DMS153 (cell line): ENCODE results near the gene TMEM156.
"Not testable (repeated sequence)": the region's sequence is repeated elsewhere in the genome, so short reads cannot be mapped to it uniquely, and the experiment has no call there.

ENCODE experiments used
- DNase-seq: peaks from one replicate; lab custom pipeline; 2025; lab: John Stamatoyannopoulos, UW

The TMEM156 gene

DNA sequence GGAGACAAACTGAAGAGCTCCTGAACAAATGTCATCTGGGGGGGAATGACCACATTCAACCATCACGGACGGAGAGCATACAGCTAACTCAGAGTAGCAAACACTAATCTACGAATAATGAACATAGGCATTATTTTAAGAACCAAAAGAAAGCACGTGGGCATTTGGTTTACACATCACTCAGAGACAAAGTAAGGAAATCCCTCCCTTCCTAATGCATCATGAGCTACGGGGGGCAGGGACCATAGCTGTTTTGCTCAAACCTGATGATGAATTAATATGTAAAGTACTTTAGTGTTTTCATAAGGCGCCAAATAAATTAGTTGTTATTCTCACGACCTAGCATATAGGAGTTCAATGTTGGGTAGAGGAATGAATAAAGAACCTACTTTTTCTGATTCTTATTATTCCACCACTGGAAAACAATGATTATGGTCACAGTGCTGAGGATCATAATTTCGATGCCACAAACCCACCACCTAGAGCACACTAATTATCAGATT, 11.7 kb upstream of the TMEM156 start:
- DNase-seq = no peak

DNA sequence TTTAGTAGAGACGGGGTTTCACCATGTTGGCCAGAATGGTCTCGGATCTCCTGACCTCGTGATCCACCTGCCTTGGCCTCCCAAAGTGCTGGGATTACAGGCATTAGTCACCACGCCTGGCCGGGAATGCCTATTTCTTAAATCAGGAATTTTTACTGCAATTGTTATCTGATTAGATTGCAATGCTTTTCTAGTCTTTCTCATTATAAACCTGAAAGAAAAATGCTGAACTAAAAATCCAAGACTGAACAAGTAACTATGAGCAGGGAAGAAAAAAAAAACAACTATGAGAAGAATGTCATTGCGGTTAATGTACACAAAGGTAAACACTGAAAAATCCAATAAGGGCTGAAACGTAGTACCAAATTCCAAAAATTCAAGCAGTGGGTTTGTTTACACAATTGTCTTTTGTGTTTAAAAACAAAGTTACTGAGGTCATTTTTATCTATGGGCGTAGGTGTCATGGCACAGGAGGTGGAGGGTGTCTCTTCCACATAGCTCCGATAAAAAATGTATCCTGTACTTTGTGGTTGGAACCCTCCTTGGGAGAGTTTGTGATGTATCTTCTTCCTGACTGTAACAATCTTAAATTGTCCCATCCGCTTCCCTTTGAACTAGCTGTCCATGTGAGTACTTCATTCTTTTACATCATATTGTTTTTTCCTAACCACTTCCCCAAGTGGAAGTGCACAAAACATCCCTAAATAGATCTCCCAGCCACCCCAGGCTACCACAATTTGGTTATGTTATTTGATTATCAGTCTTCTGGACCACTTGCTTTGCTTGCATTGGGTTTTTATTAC, 11.1 kb upstream of the TMEM156 start:
- no peak for DNase-seq

DNA sequence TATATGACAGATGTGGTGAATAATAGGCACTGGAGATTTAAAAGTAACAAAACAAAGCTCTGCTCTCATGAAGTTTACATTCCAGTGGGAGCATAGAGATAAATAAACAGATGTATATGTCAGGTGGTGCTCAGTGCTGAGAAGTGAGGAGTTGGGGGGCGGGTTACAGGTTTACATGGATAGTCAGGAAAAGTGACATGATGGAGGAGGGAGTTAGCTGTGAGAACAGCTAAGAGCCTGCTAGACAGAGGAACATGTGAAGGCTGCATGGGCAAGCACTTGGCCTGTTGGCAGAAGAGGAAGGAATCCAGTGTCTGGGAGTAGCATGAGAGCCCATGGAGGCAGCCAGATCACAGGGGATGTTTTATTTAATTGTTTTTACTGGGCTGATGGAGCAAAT, 10.2 kb upstream of the TMEM156 start:
- DNase-seq = no peak

DNA sequence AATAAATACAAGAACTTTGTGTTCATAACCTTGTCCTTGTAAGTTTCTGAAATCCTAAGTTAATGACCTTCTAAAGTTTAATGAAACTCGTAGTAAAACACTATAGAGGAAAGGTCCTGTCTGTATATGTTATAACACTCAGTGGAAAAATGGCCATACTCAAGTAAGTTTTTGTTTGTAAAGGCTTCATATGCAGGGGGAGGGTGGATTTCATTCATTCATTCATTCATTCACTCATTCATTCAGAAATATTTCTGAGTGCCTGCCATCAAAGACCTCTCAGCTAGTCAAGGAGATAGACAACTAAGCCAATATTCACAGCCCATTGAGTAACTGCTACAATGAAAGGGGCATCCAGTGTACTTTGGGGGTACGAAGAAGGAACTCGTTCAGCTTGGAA, 6.9 kb upstream of the TMEM156 start:
- no peak for DNase-seq

DNA sequence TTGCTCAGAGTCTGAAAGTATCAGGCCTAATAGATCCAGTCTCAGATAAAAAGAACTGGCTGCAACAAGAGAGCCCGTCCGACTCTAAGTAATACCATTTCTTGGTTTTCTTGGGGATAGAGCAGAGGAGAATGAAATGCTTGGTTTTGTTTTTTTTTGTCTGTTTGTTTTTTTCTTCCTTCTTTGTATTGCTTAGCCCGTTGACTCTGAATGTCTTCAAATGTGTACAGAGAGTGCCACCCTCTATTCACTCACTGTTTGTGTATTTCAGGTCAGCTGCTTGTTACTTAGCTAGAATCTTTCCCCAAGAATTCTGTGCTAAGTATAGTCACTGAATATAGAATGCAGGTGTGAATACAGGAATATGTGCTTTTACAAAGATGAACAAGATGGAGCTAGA, 5.7 kb upstream of the TMEM156 start:
- DNase-seq = no peak

DNA sequence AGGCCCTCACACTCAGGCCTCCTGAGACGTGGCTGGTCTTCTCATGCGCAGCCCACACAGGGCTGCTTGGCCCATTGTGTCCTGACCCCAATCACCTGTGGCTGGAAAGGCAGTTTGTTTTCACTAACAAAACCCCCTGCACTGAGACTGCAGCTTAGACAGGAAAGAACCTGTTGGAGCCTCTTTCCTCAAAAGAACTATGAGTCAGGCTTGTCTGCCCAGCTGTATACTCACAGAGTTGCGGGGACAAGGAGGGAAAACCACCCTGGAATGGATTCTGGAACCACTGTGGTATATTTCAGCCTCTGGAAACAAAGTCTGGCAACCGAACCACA, 5.2 kb upstream of the TMEM156 start:
- DNase-seq = no peak

DNA sequence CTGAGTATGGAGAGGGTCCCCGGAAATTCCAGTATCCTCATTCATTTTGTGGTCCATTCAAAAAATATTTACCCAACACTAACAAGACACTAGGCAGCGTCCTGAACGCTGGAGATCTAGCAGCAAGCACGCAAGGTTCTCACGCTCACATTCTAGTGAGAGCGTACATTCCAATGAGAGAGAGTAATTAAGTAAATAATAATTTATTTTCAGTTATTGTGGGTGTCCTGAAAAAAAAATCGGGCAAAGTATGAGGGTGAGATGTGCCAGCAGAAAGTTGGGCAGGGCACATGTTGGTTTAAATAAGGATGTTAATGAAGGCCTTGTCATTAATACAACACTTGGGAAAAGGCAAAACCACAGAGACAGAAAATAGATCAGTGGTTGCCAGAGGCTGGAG, 4.0 kb upstream of the TMEM156 start:
- no peak for DNase-seq

DNA sequence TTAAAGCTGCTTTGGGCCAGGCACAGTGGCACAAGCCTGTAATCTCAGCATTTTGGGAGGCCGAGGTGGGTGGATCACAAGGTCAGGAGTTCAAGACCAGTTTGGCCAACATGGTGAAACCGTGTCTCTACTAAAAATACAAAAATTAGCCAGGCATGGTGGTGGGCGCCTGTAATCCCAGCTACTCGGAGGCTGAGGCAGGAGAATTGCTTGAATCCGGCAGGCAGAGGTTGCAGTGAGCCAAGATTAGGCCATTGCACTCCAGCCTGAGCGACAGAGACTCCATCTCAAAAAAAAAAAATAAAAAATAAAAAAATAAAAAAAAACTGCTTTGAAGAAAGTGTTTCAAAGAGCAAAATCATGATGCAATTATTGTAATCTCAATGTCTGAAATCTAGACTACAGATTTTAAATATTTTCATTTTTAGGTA, 604 bp downstream of the TMEM156 start:
- DNase-seq = not testable (repeated sequence)

DNA sequence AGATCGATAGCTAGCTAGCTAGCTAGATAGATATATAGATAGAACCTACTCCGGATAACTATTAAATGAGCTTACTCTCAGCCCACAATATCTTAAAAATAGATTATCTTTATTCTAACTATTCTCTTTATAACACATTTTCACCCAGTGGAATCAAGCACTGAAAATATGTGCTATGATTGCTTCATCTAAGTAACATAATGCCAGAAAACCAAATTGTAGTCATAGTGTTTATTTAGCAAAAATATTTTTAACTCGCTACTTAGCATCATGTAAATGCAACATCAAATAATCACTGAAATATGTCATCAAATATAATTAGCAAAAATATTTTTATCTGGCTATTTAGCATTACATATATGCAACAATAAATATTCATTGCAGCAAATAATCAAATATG, 1.5 kb downstream of the TMEM156 start:
- no peak for DNase-seq

DNA sequence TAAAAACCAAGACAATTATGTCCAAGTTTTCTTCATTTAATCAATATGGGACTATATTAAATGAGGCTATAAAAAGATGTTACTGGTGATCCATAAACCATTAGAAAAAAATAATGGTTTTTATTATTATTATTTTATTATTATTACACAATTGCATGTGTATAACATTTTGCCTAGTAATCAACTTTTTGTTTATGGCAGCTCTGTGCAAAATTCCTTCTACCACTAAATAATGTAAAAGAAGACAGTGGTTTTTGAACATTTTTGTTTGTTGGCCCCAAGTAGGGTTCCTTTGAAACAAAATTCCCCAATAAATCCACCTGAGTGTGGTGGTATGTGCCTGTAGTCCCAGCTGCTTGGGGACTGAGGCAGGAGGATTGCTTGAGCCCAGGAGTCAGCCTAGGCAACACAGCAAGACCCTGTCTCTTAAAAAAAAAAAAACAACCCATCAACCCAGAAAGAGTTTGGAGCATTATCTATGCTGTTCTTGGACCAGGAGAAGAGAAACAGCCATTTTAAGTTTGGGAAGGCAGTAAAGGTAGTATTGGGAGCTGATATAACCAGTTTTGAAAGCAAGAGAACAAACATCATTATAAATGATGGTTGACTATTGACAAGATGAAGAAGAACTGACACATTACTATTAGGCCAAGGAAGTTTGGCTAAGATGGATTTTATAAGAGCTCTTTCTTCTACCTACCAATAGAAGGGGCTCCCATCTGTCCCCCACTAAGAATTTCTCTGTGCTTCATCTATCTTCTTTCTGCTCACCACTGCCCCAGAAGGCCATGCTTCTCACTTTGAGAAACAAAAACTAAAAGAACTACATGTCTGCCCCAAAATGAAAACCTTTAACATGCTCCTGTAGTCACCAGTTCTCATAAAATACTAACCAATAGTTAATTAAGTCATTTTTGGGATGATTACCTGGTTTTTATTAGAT, 2.2 kb downstream of the TMEM156 start:
- no peak for DNase-seq

DNA sequence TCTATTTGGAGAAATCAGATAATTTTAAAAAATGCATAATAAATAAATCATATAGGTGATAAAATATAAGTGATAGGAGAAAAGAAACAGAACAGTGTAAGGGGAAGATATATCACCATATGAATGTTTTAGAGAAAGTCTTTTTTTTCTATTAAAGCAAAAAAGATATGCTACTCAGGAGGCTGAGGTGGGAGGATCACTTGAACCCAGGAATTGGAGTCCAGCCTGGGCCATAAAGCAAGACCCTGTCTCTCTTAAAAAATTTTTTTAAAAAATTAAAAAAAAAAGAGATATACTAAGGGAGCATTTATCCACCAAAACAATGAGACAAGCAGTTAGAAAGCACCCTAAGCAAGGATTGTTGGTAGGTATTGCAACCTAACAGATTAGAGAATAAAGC, 6.1 kb downstream of the TMEM156 start:
- DNase-seq = no peak

DNA sequence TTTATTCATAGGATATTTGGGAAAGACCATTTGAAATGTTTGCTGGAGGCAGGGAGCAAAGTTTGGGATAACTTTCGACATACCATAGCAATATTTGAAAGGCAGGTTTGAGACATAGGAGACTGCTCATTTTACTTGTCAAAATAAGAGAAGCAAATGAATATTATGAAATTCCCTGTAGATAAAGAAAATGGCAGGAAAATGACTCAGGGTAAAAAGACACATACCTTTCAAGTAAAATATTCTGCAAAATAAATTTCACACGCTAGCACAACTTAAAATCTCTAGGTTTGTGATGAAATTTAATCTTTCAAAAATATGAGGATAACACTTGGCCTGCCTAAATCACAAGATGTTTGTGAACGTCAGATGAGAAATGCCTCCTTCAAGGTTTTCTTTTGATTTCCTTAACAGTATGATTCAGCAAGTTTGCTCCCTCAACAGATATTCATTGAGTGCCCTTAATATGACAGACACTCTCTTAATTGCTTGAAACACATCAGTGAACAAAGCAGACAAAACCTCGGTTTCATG, 6.6 kb downstream of the TMEM156 start:
- DNase-seq = no peak

DNA sequence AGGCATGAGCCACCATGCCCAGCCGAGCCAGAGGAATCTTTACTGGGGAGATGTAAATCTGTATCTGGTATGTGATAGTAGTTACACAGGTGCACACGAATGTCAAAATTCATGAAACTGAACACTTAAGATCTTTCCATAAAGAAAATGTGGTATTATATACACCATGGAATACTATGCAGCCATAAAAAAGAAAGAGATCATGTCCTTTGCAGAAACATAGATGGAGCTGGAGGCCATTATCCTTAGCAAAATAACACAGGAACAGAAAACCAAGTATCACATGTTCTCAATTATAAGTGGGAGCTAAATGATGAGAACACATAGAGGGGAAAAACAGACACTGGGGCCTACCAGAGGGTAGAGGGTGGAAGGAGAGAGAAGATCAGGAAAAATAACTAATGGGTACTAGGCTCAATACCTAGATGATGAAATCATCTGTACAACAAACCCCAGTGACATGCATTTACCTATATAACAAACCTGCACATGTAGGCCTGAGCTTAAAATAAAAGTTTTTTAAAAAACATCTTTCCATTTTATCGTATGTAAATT, 7.8 kb downstream of the TMEM156 start:
- DNase-seq = no peak

DNA sequence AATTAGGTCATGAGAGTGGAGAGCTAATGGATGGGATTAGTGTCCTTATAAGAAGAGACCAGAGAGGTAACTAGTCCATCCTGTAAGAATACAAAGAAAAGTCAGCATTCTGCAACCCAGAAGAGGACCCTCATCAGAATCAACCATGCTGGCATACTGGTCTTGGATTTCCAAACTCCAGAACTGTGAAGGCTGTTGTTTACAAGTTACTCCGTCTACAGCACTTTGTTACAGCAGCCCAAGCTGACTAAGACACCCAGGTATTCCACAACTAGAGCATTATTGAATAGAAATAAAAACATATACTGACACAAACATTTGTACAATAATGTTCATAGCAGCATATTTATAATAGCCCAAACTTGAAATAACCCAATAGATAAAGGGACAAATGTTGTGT, 9.2 kb downstream of the TMEM156 start:
- DNase-seq = no peak

DNA sequence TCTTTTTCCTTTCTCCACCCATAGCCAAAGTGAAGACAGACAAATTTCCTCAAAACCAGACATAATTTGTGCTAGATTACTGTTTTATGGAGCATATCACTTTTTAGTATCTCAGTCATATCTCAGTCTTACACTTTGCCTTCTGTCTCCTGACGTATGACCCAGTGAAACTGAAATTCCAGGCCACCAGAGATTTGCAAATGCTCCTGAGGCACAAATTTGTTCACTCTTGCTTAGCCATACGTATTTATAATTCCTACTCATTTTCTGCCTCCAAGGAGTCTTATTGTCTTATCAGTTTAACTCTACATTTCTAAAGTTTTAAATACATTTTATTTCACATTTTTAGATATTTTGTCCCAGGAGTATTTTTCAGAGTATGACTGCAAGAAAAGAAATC, 10.0 kb downstream of the TMEM156 start:
- DNase-seq = no peak

DNA sequence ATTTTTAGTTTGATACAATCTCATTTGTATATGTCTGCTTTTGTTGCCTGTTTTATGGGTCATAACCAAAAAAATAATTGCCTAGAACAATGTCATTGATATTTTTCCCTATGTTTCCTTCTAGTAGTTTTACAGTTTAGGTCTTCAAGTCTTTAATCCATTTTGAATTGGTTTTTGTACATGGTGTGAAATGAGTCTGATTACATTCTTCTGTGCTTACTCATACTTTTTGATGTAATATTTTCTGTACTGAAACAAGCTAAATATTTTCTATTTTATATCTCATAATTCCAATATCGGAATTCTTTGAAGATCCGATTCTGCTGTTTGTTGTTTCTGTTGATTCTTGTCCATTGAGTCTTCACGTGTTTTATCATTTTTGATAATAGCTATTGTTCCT, 10.6 kb downstream of the TMEM156 start:
- DNase-seq = no peak

DNA sequence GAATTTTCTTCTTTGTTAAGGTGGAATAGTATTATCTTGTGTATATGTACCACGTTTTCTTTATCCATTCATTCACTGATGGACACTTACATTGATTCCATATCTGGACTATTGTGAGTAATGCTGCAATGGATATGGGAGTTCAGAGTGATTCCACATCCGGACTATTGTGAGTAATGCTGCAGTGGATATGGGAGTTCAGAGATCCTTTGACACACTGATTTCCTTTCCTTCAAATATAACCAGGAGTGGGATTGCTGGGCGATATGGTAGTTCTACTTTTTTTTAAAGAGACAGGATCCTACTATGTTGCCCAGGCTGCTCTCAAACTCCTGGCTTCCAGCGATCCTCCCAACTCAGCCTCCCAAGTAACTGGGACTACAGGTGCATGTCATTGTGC, 12.1 kb downstream of the TMEM156 start:
- no peak for DNase-seq

DNA sequence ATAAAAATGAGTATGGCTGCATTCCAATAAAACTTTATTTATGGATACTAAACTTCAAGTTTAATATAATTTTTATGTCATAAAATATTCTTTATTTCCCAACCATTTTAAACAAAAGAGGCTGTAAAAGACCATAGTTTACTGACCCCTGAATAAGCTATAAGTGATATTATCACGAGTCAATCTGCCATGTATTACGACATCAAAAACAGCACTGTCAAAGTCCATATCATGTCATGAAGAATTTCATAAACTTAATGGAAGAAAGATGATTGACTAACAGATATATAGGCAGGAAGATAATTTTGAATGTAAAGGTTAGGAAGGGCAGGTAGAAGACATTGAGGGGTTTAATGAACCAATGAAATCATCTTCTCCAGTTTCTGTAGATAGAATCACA, 18.2 kb downstream of the TMEM156 start:
- no peak for DNase-seq

DNA sequence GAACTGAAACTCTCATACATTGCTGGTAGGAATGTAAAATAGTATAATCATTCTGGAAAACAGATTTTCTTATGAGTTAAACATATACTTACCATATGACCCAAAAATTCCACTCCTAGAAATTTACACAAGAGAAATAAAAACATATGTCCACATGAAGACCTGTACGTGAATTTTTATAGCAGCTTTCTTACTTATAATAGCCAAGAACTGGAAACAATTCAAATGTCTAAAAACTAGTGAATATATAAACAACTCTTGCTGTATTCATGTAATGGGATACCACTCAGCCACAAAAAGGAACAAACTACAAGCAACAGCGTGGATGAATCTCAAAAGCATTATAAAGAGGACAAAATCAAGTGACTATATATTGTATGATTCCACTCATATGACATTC, 27.5 kb downstream of the TMEM156 start:
- DNase-seq = no peak

DNA sequence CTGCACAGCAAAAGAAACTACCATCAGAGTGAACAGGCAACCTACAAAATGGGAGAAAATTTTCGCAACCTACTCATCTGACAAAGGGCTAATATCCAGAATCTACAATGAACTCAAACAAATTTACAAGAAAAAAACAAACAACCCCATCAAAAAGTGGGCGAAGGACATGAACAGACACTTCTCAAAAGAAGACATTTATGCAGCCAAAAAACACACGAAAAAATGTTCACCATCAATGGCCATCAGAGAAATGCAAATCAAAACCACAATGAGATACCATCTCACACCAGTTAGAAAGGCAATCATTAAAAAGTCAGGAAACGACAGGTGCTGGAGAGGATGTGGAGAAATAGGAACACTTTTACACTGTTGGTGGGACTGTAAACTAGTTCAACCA, 30.2 kb downstream of the TMEM156 start:
- DNase-seq = not testable (repeated sequence)

DNA sequence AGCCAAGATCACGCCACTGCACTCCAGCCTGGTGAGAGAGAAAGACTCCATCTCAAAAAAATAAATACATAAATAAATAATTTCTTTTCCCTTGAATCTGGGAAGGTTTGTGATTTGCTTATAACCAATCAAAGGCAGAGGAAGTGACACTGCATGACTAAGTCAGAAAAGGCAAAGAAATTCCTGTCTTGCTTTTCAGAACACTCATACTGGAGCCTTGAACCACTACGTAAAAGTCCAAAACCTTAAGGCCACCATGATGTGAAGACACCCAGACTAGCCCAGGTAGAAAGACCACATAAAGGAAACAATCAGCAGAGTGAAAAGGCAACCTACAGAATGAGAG, 36.6 kb downstream of the TMEM156 start:
- DNase-seq = no peak

DNA sequence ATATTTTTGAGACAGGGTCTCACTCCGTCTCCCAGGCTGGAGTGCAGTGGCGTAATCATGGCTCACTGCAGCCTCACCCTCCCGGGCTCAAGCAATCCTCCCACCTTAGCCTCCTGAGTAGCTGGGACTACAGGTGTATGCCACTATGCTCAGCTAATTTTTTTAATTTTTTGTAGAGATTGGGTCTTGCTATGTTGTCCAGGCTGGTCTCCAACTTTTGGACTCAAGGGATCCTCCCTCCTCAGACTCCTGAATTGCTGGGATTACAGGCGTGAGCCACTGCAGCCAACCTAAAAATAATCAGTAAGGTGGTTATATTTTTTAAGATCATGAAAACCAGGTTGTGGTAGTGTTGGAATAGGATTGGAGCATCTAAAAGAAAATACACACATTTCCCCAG, 38.1 kb downstream of the TMEM156 start:
- no peak for DNase-seq

DNA sequence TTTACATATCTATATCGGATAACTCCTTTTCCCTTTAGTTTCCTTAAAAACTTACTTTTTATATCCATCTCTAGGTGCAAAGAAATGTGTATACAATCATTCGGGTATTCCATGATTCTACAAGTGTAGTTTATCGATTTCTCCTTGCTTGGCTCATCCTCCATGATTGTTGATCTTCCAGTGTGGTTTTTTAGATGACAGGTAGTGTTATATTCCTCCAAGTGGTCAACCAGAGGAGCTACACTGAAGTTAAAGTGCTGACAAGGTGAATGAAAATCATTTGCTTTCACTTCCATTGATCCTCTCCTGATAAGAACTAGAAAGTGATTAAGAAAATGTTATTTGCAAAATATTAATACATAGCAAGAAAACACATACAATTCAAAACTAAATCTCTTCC, 38.5 kb downstream of the TMEM156 start:
- no peak for DNase-seq
